ENCODE measurements around the gene SPECC1L.
"Not testable (repeated sequence)": the region's sequence is repeated elsewhere in the genome, so short reads cannot be mapped to it uniquely, and the experiment has no call there.

The SPECC1L gene

GRCh38 chr22:24304062-24304675, 33.5 kb downstream of the SPECC1L start:
- H3K27me3 ChIP-seq, result no peaks in the 10 kb centered on the region
- H3K9ac ChIP-seq, result no peak overlapping the region
- peaks cover 11% of the 10 kb centered on the region for H3K9me3 ChIP-seq
- H3K4me1 ChIP-seq, result peaks cover 51% of the 10 kb centered on the region
- no peak overlapping the region for H3K27ac ChIP-seq
- peaks cover 53% of the 10 kb centered on the region for H4K20me1 ChIP-seq
- H3K4me2 ChIP-seq, result peak overlapping the region; percentile 31
- no peak for TF ChIP-seq Cebpa-rat (IDR thresholded peaks at IDR 0.05)
- no peak overlapping the region for H3K4me3 ChIP-seq
- peaks cover 54% of the 10 kb centered on the region for H3K36me3 ChIP-seq

DNA sequence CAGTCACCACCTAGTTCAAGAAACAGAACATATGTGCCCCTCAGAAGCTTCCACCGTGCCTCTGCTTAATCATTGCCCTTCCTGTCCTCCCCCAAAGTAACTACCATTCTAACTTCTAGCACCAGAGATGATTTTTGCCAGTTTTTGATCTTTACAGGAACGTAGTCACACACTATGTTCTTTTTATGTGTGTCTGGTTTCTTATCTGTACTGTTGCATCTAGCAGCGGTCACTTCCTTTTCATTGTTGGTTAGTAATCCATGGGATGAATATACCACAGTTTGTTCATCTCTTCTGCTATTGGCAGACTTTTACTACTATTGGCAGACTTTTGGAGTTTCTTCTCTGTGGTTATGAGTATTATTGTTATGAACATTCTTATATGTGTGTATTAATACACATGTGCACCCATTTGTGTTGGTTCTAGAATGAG, 34.6 kb downstream of the SPECC1L start:
- Histone ChIP-seq H3K4me2 (peak overlapping the region; percentile 41), H3K27ac (no peak overlapping the region), H3K4me1 (peaks cover 50% of the 10 kb centered on the region), H3K9me3 (peaks cover 11% of the 10 kb centered on the region), H3K4me3 (no peak overlapping the region), H3K9ac (no peak overlapping the region), H3K36me3 (peaks cover 65% of the 10 kb centered on the region), H3K27me3 (no peaks in the 10 kb centered on the region), H4K20me1 (peaks cover 57% of the 10 kb centered on the region)
- no peak for TF ChIP-seq Cebpa-rat (IDR thresholded peaks at IDR 0.05)

GRCh38 chr22:24310969-24311368, 40.3 kb downstream of the SPECC1L start:
- H3K27ac ChIP-seq, result no peak overlapping the region
- H3K4me2 ChIP-seq, result no peak overlapping the region
- H3K36me3 ChIP-seq, result peaks cover 84% of the 10 kb centered on the region
- H3K9me3 ChIP-seq, result peaks cover 18% of the 10 kb centered on the region
- no peak overlapping the region for H3K9ac ChIP-seq
- H3K4me1 ChIP-seq, result peaks cover 8% of the 10 kb centered on the region
- no peaks in the 10 kb centered on the region for H3K27me3 ChIP-seq
- no peak for TF ChIP-seq Cebpa-rat (IDR thresholded peaks at IDR 0.05)
- no peak overlapping the region for H3K4me3 ChIP-seq
- H4K20me1 ChIP-seq, result peaks cover 28% of the 10 kb centered on the region; the same call in 1 of the 2 replicates

DNA sequence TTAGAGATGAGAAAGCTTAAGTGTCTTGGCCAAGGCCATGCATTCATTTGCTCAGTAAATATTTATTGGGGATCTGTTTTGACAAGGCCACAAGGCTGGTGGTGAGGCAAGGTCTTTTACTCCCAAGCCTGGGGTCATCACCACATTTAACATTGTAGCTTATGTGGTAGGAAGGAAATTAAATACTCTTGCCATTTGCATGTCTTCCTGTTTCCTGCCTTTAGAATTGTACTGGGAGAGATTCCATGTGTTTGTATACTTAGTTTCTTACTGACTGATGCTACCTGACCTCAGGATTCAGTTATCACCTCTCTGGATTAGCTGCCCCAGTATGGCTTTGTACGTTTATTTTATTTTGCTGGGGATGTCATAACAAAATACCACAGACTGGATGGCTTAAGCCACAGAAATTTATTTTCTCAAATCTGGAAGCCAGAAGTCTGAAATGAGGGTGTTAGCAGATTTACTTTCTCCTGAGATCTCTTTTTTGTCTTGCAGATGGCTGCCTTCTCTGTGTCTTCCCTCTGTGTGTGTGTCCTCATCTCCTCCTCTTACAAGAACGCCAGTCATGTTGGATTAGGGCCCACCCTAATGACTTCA, 44.8 kb downstream of the SPECC1L start:
- no peak overlapping the region for H3K27ac ChIP-seq

GRCh38 chr22:24316264-24316663, 45.6 kb downstream of the SPECC1L start:
- not testable (repeated sequence) for H3K4me3 ChIP-seq, H3K27ac ChIP-seq, H4K20me1 ChIP-seq, H3K27me3 ChIP-seq, H3K4me2 ChIP-seq, H3K9ac ChIP-seq, H3K4me1 ChIP-seq
- H3K36me3 ChIP-seq, result peaks cover 76% of the 10 kb centered on the region
- peaks cover 19% of the 10 kb centered on the region for H3K9me3 ChIP-seq

More for the DNA sequence above, 44.8 kb downstream of the SPECC1L start:
- H3K4me2 ChIP-seq, result no peak overlapping the region
- peaks cover 19% of the 10 kb centered on the region for H3K9me3 ChIP-seq
- no peak overlapping the region; the same call in 1 of the 2 replicates for H3K4me3 ChIP-seq
- peaks cover 8% of the 10 kb centered on the region for H3K4me1 ChIP-seq
- TF ChIP-seq Cebpa-rat (IDR thresholded peaks at IDR 0.05), result no peak
- peaks cover 6% of the 10 kb centered on the region; the same call in 1 of the 2 replicates for H4K20me1 ChIP-seq
- H3K36me3 ChIP-seq, result peaks cover 75% of the 10 kb centered on the region
- no peak overlapping the region for H3K9ac ChIP-seq
- no peaks in the 10 kb centered on the region for H3K27me3 ChIP-seq

GRCh38 chr22:24317511-24317910, 46.9 kb downstream of the SPECC1L start:
- H4K20me1 ChIP-seq, H3K4me2 ChIP-seq, H3K27ac ChIP-seq, H3K9ac ChIP-seq, H3K4me3 ChIP-seq, H3K27me3 ChIP-seq, H3K4me1 ChIP-seq: not testable (repeated sequence)
- peaks cover 19% of the 10 kb centered on the region for H3K9me3 ChIP-seq
- H3K36me3 ChIP-seq, result peaks cover 81% of the 10 kb centered on the region

- H3K9ac ChIP-seq, result no peak overlapping the region
- peaks cover 8% of the 10 kb centered on the region for H3K4me1 ChIP-seq
- no peak overlapping the region for H3K4me2 ChIP-seq
- no peak for TF ChIP-seq Cebpa-rat (IDR thresholded peaks at IDR 0.05)
- H3K4me3 ChIP-seq, result no peak overlapping the region
- no peaks in the 10 kb centered on the region for H3K27me3 ChIP-seq
- H4K20me1 ChIP-seq, result peaks cover 20% of the 10 kb centered on the region
- peaks cover 78% of the 10 kb centered on the region for H3K36me3 ChIP-seq
- H3K27ac ChIP-seq, result no peak overlapping the region
- H3K9me3 ChIP-seq, result peaks cover 19% of the 10 kb centered on the region
These were observed 48.8 kb downstream of the SPECC1L start for GRCh38 chr22:24319451-24319850.

- Histone ChIP-seq H4K20me1 (peaks cover 24% of the 10 kb centered on the region), H3K27ac (no peak overlapping the region), H3K4me3 (no peak overlapping the region), H3K9ac (no peak overlapping the region), H3K4me2 (no peak overlapping the region), H3K36me3 (peaks cover 81% of the 10 kb centered on the region), H3K4me1 (peaks cover 9% of the 10 kb centered on the region), H3K9me3 (no peaks in the 10 kb centered on the region), H3K27me3 (no peaks in the 10 kb centered on the region)
- no peak for TF ChIP-seq Cebpa-rat (IDR thresholded peaks at IDR 0.05)
These were observed 51.4 kb downstream of the SPECC1L start for GRCh38 chr22:24321999-24322398.

DNA sequence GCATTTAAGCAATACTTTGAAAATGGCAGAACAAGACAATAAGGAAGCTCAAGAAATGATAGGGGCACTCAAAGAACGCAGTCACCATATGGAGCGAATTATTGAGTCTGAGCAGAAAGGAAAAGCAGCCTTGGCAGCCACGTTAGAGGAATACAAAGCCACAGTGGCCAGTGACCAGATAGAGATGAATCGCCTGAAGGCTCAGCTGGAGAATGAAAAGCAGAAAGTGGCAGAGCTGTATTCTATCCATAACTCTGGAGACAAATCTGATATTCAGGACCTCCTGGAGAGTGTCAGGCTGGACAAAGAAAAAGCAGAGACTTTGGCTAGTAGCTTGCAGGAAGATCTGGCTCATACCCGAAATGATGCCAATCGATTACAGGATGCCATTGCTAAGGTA, 51.9 kb downstream of the SPECC1L start:
- Histone ChIP-seq H3K4me2 (no peak overlapping the region), H3K4me3 (no peak overlapping the region), H3K36me3 (peaks cover 86% of the 10 kb centered on the region), H4K20me1 (peaks cover 24% of the 10 kb centered on the region), H3K27me3 (no peaks in the 10 kb centered on the region), H3K9ac (no peak overlapping the region), H3K27ac (no peak overlapping the region), H3K4me1 (peaks cover 9% of the 10 kb centered on the region), H3K9me3 (no peaks in the 10 kb centered on the region)
- no peak for TF ChIP-seq Cebpa-rat (IDR thresholded peaks at IDR 0.05)

- no peaks in the 10 kb centered on the region for H3K27me3 ChIP-seq
- H4K20me1 ChIP-seq, result peaks cover 24% of the 10 kb centered on the region
- H3K4me2 ChIP-seq, result no peak overlapping the region
- TF ChIP-seq Cebpa-rat (IDR thresholded peaks at IDR 0.05), result no peak
- H3K27ac ChIP-seq, result no peak overlapping the region
- H3K4me3 ChIP-seq, result no peak overlapping the region
- no peaks in the 10 kb centered on the region for H3K9me3 ChIP-seq
- H3K36me3 ChIP-seq, result peaks cover 86% of the 10 kb centered on the region
- no peak overlapping the region for H3K9ac ChIP-seq
- H3K4me1 ChIP-seq, result peaks cover 9% of the 10 kb centered on the region
These were observed 52.6 kb downstream of the SPECC1L start for GRCh38 chr22:24323233-24323632.

All from BLaER1 (cell line).